ENCODE measurements around the gene CCSER2.

DNA sequence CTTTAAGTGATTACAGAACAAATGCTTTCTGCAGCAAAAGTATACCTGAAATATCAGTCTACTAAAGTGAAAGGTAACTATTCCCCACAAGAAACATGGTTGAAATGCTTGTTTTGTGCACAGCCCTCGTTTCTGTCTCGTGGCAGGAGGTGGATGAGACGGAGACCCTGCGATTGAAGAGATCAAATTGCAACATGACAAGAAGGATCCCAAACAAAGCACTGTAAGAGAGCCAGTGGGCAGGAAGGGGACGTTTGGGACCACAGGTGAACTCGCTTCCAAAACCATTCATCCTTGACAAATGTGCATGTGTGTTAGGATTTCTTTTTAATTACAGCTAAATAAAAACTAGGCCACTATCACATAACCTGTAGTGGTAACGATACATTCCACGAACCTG, 192.6 kb downstream of the CCSER2 start:
- TF ChIP-seq, protein P1, sequence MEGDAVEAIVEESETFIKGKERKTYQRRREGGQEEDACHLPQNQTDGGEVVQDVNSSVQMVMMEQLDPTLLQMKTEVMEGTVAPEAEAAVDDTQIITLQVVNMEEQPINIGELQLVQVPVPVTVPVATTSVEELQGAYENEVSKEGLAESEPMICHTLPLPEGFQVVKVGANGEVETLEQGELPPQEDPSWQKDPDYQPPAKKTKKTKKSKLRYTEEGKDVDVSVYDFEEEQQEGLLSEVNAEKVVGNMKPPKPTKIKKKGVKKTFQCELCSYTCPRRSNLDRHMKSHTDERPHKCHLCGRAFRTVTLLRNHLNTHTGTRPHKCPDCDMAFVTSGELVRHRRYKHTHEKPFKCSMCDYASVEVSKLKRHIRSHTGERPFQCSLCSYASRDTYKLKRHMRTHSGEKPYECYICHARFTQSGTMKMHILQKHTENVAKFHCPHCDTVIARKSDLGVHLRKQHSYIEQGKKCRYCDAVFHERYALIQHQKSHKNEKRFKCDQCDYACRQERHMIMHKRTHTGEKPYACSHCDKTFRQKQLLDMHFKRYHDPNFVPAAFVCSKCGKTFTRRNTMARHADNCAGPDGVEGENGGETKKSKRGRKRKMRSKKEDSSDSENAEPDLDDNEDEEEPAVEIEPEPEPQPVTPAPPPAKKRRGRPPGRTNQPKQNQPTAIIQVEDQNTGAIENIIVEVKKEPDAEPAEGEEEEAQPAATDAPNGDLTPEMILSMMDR (IDR thresholded peaks at IDR 0.05), result no peak
- TF ChIP-seq POLR2A (IDR thresholded peaks at IDR 0.05) (no peak), EP300 (IDR thresholded peaks at IDR 0.05) (no peak)

Measured in tibial nerve (tissue), 4 donors.